DMS53 treated with DMSO at 0.1 percent for 48 hours (cell line): ENCODE data around the gene ST8SIA1.

Experiments used
- DNase-seq: peaks from one replicate; lab custom pipeline; 2025; ENCODE audit not compliant: unreplicated experiment; lab: John Stamatoyannopoulos, UW

ST8SIA1 gene

GRCh38 chr12:22332202-22332601 lies 2.3 kb downstream of the ST8SIA1 start:
- no peak for DNase-seq

- DNase-seq, result no peak
These were observed 4.9 kb downstream of the ST8SIA1 start for GRCh38 chr12:22329621-22330020.

- no peak for DNase-seq
These were observed 9.3 kb downstream of the ST8SIA1 start for GRCh38 chr12:22325218-22325617.

DNA sequence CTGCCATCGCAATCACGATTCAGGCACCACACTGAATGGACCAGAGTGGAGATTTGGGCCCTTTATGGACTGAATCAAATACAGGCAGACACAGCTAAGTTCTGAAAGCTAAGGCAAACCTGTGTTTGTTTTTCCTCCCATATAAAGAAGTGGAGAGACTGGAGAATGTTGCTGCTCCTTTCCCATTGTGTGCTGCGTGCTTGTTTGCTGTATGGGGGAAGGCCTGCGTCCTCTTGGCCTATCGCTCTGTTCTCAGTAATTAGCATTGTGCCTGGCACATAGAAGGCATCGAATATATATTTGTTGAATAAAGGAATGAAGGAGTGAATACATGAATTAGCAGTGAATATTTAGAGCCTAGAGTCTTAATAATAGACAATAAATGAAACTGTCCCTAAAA lies 12.4 kb downstream of the ST8SIA1 start:
- no peak for DNase-seq

DNA sequence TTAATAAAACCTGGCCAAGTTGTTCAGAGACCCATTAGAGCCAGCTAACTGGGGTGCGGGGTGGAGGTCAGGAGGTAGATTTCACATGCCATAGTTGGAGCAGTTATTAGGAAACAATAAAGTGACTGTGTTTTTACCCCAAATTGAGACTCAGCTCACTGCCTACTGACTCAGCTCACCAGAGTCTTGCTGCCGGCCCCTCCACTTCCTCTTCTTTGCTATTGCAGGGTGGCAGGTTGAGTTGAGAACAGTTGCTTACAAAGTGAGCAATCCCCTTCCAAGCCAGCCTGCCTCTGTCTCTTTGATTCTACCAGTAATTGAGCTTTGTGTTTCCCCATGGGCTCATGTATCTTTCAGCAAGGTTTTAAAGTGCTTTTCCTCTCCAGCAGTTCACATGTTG lies 12.9 kb downstream of the ST8SIA1 start:
- DNase-seq, result no peak

GRCh38 chr12:22321018-22321605 lies 13.4 kb downstream of the ST8SIA1 start:
- DNase-seq, result no peak

- no peak for DNase-seq
These were observed 16.3 kb downstream of the ST8SIA1 start for GRCh38 chr12:22318108-22318737.

GRCh38 chr12:22313963-22314330 lies 20.6 kb downstream of the ST8SIA1 start:
- no peak for DNase-seq

DNA sequence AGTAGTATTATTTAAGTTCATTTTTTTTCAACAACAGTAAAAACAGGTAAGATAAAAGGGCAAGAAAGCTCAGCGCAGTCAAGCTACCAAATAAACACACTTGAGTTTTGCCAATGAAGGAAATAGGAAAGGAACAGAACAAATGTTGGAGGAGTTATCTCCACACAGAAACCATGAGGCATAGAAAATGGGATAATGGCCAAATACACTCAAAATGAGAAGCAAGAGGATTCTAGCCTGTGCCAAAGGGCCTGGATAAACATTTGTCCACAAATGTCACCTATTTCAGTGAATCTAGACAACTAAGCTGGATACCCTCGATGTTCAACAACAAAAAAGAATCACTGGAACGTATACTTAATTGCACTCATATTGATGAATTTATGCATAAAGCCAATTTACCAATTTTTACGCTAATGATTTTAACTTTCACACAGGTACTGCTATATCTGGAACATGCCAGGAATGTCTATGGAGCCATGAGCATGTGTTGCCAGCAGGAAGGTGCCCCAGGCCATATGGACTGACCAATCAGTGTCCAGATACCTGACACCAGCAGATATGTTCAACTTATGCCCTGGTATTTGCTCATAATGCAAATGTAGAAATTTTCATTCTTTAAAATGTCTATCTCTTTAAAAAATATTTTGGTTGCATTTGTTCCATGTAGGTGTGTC lies 21.1 kb downstream of the ST8SIA1 start:
- no peak for DNase-seq

- DNase-seq, result no peak
These were observed 22.2 kb downstream of the ST8SIA1 start for GRCh38 chr12:22312336-22312735.

DNA sequence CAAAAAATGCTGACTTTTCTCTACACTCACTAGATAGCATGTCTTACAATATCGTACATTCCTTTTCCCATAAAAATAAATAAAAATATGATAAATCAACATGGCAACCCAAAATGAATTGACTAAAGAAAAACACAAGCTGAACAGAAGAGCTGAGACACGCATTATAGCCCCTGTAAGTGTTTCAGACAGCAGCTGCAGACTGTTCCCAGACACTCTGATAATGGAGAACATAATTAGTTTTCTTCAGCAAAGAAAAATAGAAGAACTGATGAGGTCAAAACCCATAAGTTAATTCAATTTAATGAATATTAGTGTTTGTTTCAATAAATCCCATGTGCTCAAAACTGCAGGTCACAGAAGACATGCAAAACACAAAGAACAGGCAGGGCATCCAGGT lies 23.8 kb downstream of the ST8SIA1 start:
- DNase-seq, result no peak

DNA sequence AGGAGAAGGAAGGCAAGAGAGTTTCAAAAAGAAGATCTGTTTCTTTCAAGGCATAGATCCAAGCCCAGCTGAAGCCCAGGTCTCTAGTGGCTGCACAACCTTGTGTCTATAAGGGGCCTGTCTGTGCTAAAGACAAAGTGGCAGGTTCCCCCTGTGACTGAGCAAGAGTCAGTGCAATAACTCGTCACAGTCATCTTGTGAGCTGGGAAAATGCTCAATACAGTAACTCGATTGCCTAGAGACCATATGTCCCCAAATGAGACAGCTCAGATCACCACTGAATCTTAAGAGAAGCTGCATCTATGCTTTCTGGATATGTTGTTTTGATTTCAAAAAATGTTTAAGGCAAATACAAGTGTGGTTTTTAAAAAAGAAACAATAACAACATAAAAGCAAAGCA lies 24.2 kb downstream of the ST8SIA1 start:
- DNase-seq, result no peak

DNA sequence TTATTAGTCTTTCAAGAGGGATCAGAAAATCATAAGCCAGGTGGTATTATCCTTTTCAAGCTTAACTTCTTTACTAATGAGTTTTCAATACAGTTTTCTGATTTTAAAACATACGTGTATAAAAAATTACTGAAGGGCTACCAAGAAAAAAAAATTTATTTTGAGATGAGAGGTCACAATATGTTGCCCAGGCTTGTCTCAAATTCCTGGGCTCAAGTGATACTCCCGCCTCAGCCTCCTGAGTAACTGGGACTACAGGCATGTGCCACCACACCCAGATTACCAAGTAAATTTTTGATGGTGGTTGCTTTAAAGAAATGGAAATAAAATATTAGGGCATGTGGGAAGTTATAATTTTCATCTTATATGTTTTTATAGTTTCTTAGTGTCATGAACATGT lies 26.7 kb downstream of the ST8SIA1 start:
- DNase-seq, result no peak

GRCh38 chr12:22306311-22306710 lies 28.2 kb downstream of the ST8SIA1 start:
- no peak for DNase-seq

GRCh38 chr12:22304341-22304740 lies 30.2 kb downstream of the ST8SIA1 start:
- no peak for DNase-seq

DNA sequence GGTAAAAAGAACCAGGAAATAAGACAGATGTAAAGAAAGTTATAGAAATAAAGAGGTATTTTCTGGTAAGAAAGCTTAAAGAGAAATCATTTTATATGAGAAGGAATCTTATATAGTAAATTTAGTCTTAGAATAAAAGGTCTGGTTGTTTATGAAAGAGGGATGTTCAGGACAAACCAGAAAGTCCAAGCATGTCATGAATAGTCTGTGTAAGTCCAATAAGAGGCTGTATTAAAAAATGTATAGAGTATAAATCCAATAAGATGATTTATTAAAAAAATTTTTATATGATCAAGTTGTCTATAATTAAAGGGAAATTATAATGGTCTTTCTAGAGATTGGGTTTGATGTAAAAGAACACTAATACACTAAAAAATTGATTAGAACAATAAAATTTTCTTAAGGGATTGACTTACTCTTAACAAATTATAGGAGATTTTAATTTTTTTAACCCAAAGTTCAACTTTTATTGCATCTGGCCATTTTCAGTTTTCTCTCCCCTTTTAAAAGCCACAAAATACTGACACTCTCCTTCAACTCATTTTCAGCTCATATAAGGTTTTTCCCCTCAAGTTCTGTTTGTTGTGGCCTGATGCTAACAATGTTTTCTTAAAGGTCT lies 35.1 kb downstream of the ST8SIA1 start:
- DNase-seq, result no peak

DNA sequence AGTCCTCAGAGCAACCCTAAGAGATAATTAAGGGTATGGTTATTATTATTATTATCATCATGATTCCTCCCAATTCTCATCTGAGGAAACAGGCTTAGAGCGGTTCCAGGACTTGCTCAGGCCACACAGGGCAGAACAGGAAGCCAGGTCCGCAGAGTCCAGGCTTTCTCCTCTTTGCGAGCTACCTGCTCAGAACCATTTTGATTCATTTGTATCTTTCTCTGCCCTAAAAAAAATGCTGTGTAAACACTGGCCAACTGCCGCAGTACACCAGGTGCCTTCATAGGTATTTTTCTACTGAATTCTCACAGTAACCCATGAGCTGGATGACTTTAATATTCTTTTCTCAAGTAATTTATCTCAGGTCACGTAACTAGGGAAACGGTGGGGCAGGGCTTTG lies 45.3 kb downstream of the ST8SIA1 start:
- no peak for DNase-seq

- DNase-seq, result no peak
These were observed 46.5 kb downstream of the ST8SIA1 start for GRCh38 chr12:22287776-22288621.

GRCh38 chr12:22287101-22287500 lies 47.4 kb downstream of the ST8SIA1 start:
- DNase-seq, result no peak

DNA sequence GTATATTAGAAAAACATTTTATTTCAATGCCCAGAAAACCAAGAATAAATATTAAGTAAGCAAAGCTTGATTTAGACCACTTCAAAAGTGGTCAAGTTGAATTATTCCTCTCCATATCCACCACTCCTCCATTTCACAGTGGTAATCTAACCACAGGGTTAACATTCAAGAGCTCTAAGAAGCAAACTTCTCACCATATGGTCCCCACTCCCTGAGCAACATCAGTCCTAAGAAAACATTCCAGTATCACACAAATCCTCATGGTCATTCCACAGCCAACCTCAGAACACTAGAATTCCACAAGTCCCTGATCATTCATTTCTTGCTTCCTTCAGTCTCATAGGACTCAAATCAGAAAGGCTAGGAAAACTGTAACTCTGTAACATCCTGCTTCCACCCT lies 47.9 kb downstream of the ST8SIA1 start:
- DNase-seq, result no peak

DNA sequence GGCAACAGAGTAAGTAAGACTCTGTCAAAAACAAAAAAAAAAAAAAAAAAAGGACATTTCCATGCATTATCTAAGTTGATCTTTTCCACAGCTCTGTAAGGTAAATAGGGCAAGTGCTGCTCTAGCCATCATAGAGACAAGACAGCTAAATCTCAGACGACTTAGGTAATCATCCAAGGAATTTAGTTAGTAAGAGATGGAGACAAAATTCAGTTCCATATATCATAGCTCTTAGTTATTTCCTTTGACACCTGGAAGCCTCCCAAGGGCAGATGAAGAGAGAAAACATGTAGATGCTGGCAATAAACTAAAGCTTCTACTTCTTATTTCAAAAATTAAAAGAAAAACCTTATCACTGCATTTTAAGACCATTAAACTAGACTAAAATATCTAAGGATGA lies 48.7 kb downstream of the ST8SIA1 start:
- no peak for DNase-seq
